C4-2B (cell line): ENCODE data around the gene SPACA6.

Experiments
- ZFX ChIP-seq: fragments of 450-650 bp; IDR thresholded peaks from 2 replicates; pipeline ENCODE4 v1.6.1; 2017
- TF ChIP-seq, protein P1 (sequence below): fragments of 450-650 bp; conservative IDR thresholded peaks from 2 replicates; pipeline ENCODE4 v1.5.1; 2017; ENCODE audit warnings: mild to moderate bottlenecking

DNA sequence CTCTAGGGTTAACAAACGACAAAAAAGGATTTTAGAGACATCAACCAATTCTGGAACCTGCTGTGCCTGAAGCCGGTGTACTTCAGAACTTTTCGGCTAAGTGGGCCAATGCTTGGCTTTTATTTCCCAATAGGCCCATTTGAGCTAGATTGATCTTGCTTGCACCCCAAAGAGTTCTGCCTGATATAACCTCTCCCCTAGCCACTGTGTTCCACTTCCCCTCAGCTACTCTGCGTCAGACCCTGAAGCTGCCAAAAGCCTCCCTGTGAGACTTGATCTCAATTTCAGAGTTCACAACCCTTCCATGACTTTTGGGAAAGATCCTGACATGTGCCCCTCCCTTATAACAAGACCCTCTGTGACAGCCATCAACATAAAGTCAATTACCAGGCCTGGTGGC, 40.9 kb upstream of the SPACA6 start:
- TF ChIP-seq, protein P1, sequence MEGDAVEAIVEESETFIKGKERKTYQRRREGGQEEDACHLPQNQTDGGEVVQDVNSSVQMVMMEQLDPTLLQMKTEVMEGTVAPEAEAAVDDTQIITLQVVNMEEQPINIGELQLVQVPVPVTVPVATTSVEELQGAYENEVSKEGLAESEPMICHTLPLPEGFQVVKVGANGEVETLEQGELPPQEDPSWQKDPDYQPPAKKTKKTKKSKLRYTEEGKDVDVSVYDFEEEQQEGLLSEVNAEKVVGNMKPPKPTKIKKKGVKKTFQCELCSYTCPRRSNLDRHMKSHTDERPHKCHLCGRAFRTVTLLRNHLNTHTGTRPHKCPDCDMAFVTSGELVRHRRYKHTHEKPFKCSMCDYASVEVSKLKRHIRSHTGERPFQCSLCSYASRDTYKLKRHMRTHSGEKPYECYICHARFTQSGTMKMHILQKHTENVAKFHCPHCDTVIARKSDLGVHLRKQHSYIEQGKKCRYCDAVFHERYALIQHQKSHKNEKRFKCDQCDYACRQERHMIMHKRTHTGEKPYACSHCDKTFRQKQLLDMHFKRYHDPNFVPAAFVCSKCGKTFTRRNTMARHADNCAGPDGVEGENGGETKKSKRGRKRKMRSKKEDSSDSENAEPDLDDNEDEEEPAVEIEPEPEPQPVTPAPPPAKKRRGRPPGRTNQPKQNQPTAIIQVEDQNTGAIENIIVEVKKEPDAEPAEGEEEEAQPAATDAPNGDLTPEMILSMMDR, result no peak
- no peak for TF ChIP-seq ZFX
